NB4 (cell line): Measurements from ENCODE around the gene FOXL2.
"Not testable (repeated sequence)": the region's sequence is repeated elsewhere in the genome, so short reads cannot be mapped to it uniquely, and the experiment has no call there.

Experiments
- DNase-seq: peaks from one replicate; pipeline ENCODE4 v3.0.0; 2010; ENCODE audit warnings: low read depth
- H3K4me3 ChIP-seq: one replicate; pipeline ENCODE4 v1.5.1; 2011; ENCODE audit warnings: mild to moderate bottlenecking, low read depth, low read length, moderate library complexity
- MAX ChIP-seq: IDR thresholded peaks from 2 replicates; pipeline ENCODE4 v1.6.1; 2011; ENCODE audit warnings: low read depth, low read length
- MYC ChIP-seq: IDR thresholded peaks from 2 replicates; pipeline ENCODE4 v1.6.1; 2011; ENCODE audit warnings: low read depth, low read length
- POLR2A ChIP-seq: IDR thresholded peaks from 2 replicates; pipeline ENCODE4 v1.6.1; 2011; ENCODE audit warnings: mild to moderate bottlenecking; ENCODE audit not compliant: insufficient read length; ENCODE audit errors: extremely low read depth
- TF ChIP-seq, protein P1 (sequence below): IDR thresholded peaks from one replicate; pipeline ENCODE4 v1.5.1; 2012; ENCODE audit warnings: low read depth, low read length

The FOXL2 gene

GRCh38 chr3:138928727-138929372 lies 18.1 kb downstream of the FOXL2 start:
- H3K4me3 ChIP-seq: no peak overlapping the region
- TF ChIP-seq, protein P1, sequence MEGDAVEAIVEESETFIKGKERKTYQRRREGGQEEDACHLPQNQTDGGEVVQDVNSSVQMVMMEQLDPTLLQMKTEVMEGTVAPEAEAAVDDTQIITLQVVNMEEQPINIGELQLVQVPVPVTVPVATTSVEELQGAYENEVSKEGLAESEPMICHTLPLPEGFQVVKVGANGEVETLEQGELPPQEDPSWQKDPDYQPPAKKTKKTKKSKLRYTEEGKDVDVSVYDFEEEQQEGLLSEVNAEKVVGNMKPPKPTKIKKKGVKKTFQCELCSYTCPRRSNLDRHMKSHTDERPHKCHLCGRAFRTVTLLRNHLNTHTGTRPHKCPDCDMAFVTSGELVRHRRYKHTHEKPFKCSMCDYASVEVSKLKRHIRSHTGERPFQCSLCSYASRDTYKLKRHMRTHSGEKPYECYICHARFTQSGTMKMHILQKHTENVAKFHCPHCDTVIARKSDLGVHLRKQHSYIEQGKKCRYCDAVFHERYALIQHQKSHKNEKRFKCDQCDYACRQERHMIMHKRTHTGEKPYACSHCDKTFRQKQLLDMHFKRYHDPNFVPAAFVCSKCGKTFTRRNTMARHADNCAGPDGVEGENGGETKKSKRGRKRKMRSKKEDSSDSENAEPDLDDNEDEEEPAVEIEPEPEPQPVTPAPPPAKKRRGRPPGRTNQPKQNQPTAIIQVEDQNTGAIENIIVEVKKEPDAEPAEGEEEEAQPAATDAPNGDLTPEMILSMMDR: no peak
- TF ChIP-seq MAX (no peak), MYC (no peak), POLR2A (no peak)
- DNase-seq: no peak

GRCh38 chr3:138923531-138923994 lies 23.4 kb downstream of the FOXL2 start:
- no peak overlapping the region for H3K4me3 ChIP-seq
- TF ChIP-seq, protein P1: peak; percentile 91
- no peak for TF ChIP-seq POLR2A
- DNase-seq: peak; percentile 89

DNA sequence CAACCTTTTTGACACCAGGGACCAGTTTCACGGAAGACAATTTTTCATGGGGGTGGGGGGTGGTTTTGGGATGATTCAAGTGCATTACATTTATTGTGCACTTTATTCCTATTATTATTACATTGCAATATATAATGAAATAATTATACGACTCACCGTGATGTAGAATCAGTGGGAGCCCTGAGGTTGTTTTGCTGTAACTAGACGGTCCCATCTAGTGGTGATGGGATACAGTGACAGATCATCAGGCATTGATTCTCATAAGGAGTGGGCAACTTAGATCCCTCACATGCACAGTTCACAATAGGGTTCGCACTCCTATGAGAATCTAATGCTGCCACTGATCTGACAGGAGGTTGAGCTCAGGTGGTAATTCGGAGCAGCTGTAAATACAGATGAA lies 24.5 kb downstream of the FOXL2 start:
- peak; percentile 33 for DNase-seq
- TF ChIP-seq, protein P1: peak; percentile 14
- not testable (repeated sequence) for H3K4me3 ChIP-seq

- no peak for DNase-seq
- no peak for TF ChIP-seq POLR2A
- TF ChIP-seq, protein P1: no peak
- TF ChIP-seq MAX: no peak
- no peak for TF ChIP-seq MYC
- H3K4me3 ChIP-seq: no peak overlapping the region
These were observed 25.3 kb downstream of the FOXL2 start for GRCh38 chr3:138921316-138922292.

GRCh38 chr3:138919325-138919724 lies 27.6 kb downstream of the FOXL2 start:
- peak; percentile 49 for DNase-seq
- TF ChIP-seq POLR2A (no peak), MYC (no peak), MAX (no peak)
- TF ChIP-seq, protein P1: peak; percentile 21
- H3K4me3 ChIP-seq: no peak overlapping the region
